SKM-1 (cell line): Measurements from ENCODE around the gene KCNQ1OT1.
"Not testable (repeated sequence)": the region's sequence is repeated elsewhere in the genome, so short reads cannot be mapped to it uniquely, and the experiment has no call there.

ENCODE experiments used
- DNase-seq: peaks from one replicate; lab custom pipeline; 2025; ENCODE audit not compliant: unreplicated experiment; lab: John Stamatoyannopoulos, UW

The KCNQ1OT1 gene

GRCh38 chr11:2655016-2655719 lies 44.6 kb downstream of the KCNQ1OT1 start:
- no peak for DNase-seq

- no peak for DNase-seq
Observed at GRCh38 chr11:2653930-2654739, 45.7 kb downstream of the KCNQ1OT1 start.

GRCh38 chr11:2653198-2653551 lies 46.6 kb downstream of the KCNQ1OT1 start:
- no peak for DNase-seq

- DNase-seq = no peak
Observed at GRCh38 chr11:2652333-2653197, 47.2 kb downstream of the KCNQ1OT1 start.

- no peak for DNase-seq
Observed at GRCh38 chr11:2651826-2652271, 47.9 kb downstream of the KCNQ1OT1 start.

- no peak for DNase-seq
Observed at GRCh38 chr11:2651054-2651617, 48.7 kb downstream of the KCNQ1OT1 start.

- DNase-seq = no peak
Observed at GRCh38 chr11:2650343-2650867, 49.4 kb downstream of the KCNQ1OT1 start.

- no peak for DNase-seq
Observed at GRCh38 chr11:2649848-2650247, 49.9 kb downstream of the KCNQ1OT1 start.

GRCh38 chr11:2649400-2649799 lies 50.4 kb downstream of the KCNQ1OT1 start:
- no peak for DNase-seq

GRCh38 chr11:2647953-2648352 lies 51.8 kb downstream of the KCNQ1OT1 start:
- no peak for DNase-seq

GRCh38 chr11:2647167-2647566 lies 52.6 kb downstream of the KCNQ1OT1 start:
- DNase-seq = no peak

- DNase-seq = no peak
Observed at GRCh38 chr11:2645779-2646118, 54.0 kb downstream of the KCNQ1OT1 start.

- no peak for DNase-seq
Observed at GRCh38 chr11:2644844-2645778, 54.7 kb downstream of the KCNQ1OT1 start.

- DNase-seq = no peak
Observed at GRCh38 chr11:2643746-2644145, 56.0 kb downstream of the KCNQ1OT1 start.

- DNase-seq = no peak
Observed at GRCh38 chr11:2641623-2642022, 58.2 kb downstream of the KCNQ1OT1 start.

- not testable (repeated sequence) for DNase-seq
Observed at GRCh38 chr11:2639763-2640162, 60.0 kb downstream of the KCNQ1OT1 start.

GRCh38 chr11:2631161-2631560 lies 68.6 kb downstream of the KCNQ1OT1 start:
- no peak for DNase-seq

- no peak for DNase-seq
Observed at GRCh38 chr11:2630679-2631078, 69.1 kb downstream of the KCNQ1OT1 start.

- DNase-seq = no peak
Observed at GRCh38 chr11:2625183-2625582, 74.6 kb downstream of the KCNQ1OT1 start.

GRCh38 chr11:2621894-2622293 lies 77.9 kb downstream of the KCNQ1OT1 start:
- DNase-seq = no peak
